MCF 10A (cell line): ENCODE results near the gene TTC34. TPM values are rescaled to one million over a fixed set of nuclear protein-coding genes. Genes with fewer than 3 reads are reported as not detected.

Experiments used
- BruUV-seq: library from RNA; stranded (reverse); fragments of 400-500 nt; replicated peaks from 2 replicates; lab custom pipeline; 2021; lab: Mats Ljungman, UMichigan
- CTCF ChIA-PET: fragments of 300-600 bp; sonication (Branson Sonifier 250); formaldehyde crosslinking; extraction: SDS; loops from one replicate; lab custom pipeline; 2021; ENCODE audit warnings: antibody characterized with exemption, inconsistent platforms; lab: Yijun Ruan, JAX
- POLR2A ChIA-PET: fragments of 300-600, 350-650 bp; sonication (Branson Sonifier 250); formaldehyde crosslinking; extraction: SDS; loops from one replicate; lab custom pipeline; 2020; ENCODE audit warnings: antibody characterized with exemption, inconsistent platforms; lab: Yijun Ruan, JAX
- DNase-seq: peaks from one replicate; pipeline ENCODE4 v3.0.0-alpha.2; 2018; ENCODE audit not compliant: unreplicated experiment
- H3K27ac Mint-ChIP-seq: one replicate; pipeline ENCODE4 v1.8.0; 2022; ENCODE audit warnings: mild to moderate bottlenecking, low read depth, mixed read lengths; ENCODE audit not compliant: unreplicated experiment
- H3K27me3 Mint-ChIP-seq: one replicate; pipeline ENCODE4 v1.8.0; 2022; ENCODE audit warnings: mixed read lengths; ENCODE audit not compliant: insufficient read depth, unreplicated experiment
- H3K36me3 Mint-ChIP-seq: one replicate; pipeline ENCODE4 v1.8.0; 2022; ENCODE audit warnings: mild to moderate bottlenecking, moderate library complexity, mixed read lengths; ENCODE audit not compliant: insufficient read depth, unreplicated experiment
- H3K4me1 Mint-ChIP-seq: one replicate; pipeline ENCODE4 v1.8.0; 2022; ENCODE audit warnings: mixed read lengths; ENCODE audit not compliant: insufficient read depth, unreplicated experiment
- H3K4me3 Mint-ChIP-seq: one replicate; pipeline ENCODE4 v1.8.0; 2022; ENCODE audit warnings: mild to moderate bottlenecking, moderate library complexity, mixed read lengths; ENCODE audit not compliant: unreplicated experiment
- H3K9me3 Mint-ChIP-seq: one replicate; pipeline ENCODE4 v1.8.0; 2022; ENCODE audit warnings: mixed read lengths; ENCODE audit not compliant: unreplicated experiment
- intact Hi-C: fragments of 100-400 bp; cut with micrococcal nuclease; formaldehyde crosslinking; loops from 2 replicates; pipeline ENCODE4 v1.14.1; 2022
- total RNA-seq: library from RNA; stranded (reverse); gene quantifications from 2 replicates; pipeline ENCODE4 v1.2.3, GENCODE V29; 2022
- TF ChIP-seq, protein P1 (sequence below): fragments of 200-600 bp; IDR thresholded peaks from one replicate; pipeline ENCODE4 v1.8.0; 2022; ENCODE audit warnings: antibody characterized with exemption, mild to moderate bottlenecking; ENCODE audit not compliant: unreplicated experiment

The TTC34 gene
- total RNA-seq, 1 experiment from 2014 or later: 0.47 TPM

- no peak overlapping the region for H3K27ac Mint-ChIP-seq
- BruUV-seq: no TSS peak
- H3K4me3 Mint-ChIP-seq: no peak overlapping the region
- no peaks in the 10 kb centered on the region for H3K4me1 Mint-ChIP-seq
- ChIA-PET CTCF (no interaction called here), POLR2A (no interaction called here)
- TF ChIP-seq, protein P1, sequence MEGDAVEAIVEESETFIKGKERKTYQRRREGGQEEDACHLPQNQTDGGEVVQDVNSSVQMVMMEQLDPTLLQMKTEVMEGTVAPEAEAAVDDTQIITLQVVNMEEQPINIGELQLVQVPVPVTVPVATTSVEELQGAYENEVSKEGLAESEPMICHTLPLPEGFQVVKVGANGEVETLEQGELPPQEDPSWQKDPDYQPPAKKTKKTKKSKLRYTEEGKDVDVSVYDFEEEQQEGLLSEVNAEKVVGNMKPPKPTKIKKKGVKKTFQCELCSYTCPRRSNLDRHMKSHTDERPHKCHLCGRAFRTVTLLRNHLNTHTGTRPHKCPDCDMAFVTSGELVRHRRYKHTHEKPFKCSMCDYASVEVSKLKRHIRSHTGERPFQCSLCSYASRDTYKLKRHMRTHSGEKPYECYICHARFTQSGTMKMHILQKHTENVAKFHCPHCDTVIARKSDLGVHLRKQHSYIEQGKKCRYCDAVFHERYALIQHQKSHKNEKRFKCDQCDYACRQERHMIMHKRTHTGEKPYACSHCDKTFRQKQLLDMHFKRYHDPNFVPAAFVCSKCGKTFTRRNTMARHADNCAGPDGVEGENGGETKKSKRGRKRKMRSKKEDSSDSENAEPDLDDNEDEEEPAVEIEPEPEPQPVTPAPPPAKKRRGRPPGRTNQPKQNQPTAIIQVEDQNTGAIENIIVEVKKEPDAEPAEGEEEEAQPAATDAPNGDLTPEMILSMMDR: no peak
- DNase-seq: no peak
- no peaks in the 10 kb centered on the region for H3K36me3 Mint-ChIP-seq
- H3K27me3 Mint-ChIP-seq: no peaks in the 10 kb centered on the region
- intact Hi-C loops: no loop called here
- peaks cover 53% of the 10 kb centered on the region for H3K9me3 Mint-ChIP-seq
Measured at GRCh38 chr1:2847086-2847985, 45.8 kb upstream of the TTC34 start.

- H3K27me3 Mint-ChIP-seq: no peaks in the 10 kb centered on the region
- ChIA-PET CTCF (no interaction called here), POLR2A (no interaction called here)
- BruUV-seq: no TSS peak
- intact Hi-C loops: no loop called here
- TF ChIP-seq, protein P1: no peak
- H3K4me1 Mint-ChIP-seq: no peaks in the 10 kb centered on the region
- H3K36me3 Mint-ChIP-seq: no peaks in the 10 kb centered on the region
- H3K4me3 Mint-ChIP-seq: no peak overlapping the region
- H3K27ac Mint-ChIP-seq: no peak overlapping the region
- peaks cover 62% of the 10 kb centered on the region for H3K9me3 Mint-ChIP-seq
- no peak for DNase-seq
Measured at GRCh38 chr1:2845869-2846268, 44.4 kb upstream of the TTC34 start.

GRCh38 chr1:2840036-2840809 is 38.7 kb upstream of the TTC34 start:
- no peaks in the 10 kb centered on the region for H3K4me1 Mint-ChIP-seq
- no TSS peak for BruUV-seq
- no peak overlapping the region for H3K4me3 Mint-ChIP-seq
- peaks cover 51% of the 10 kb centered on the region for H3K9me3 Mint-ChIP-seq
- H3K27me3 Mint-ChIP-seq: no peaks in the 10 kb centered on the region
- no peaks in the 10 kb centered on the region for H3K36me3 Mint-ChIP-seq
- TF ChIP-seq, protein P1: no peak
- H3K27ac Mint-ChIP-seq: no peak overlapping the region
- intact Hi-C loops: no loop called here
- ChIA-PET CTCF (no interaction called here), POLR2A (no interaction called here)
- no peak for DNase-seq

DNA sequence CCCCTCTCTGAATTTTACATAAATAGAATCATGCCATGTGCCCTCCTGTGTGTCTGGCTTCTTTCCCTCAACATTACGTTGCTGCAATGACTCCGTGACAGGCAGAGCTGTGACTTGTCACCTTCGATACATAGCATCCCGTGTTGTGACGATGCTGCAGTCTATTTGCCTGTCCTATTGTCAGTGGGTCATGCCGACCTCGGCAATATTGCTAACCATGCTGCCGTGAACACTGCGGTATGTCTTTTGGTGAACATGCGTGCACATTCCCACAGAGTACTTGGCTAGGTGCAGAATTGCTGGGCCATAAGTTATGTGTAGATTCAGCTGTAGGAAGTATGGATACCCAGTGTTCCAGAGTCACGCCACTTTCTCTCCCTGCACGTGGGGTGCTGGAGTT is 36.3 kb upstream of the TTC34 start:
- TF ChIP-seq, protein P1: no peak
- intact Hi-C loops: no loop called here
- DNase-seq: no peak
- Mint-ChIP-seq H3K27me3 (no peaks in the 10 kb centered on the region), H3K27ac (no peak overlapping the region), H3K4me1 (no peaks in the 10 kb centered on the region), H3K9me3 (peaks cover 36% of the 10 kb centered on the region), H3K36me3 (no peaks in the 10 kb centered on the region), H3K4me3 (no peak overlapping the region)
- ChIA-PET POLR2A (no interaction called here), CTCF (no interaction called here)
- no TSS peak for BruUV-seq
